GM21576 (cell line): ENCODE data around the gene LYRM9.
"Not testable (repeated sequence)": the region's sequence is repeated elsewhere in the genome, so short reads cannot be mapped to it uniquely, and the experiment has no call there.

ENCODE experiments used
- ATAC-seq: cut with Tn5 transposase; IDR thresholded peaks from one replicate; pipeline ENCODE4 v1.9.1; 2021; ENCODE audit warnings: mild to moderate bottlenecking, moderate library complexity; ENCODE audit not compliant: unreplicated experiment

The LYRM9 gene

DNA sequence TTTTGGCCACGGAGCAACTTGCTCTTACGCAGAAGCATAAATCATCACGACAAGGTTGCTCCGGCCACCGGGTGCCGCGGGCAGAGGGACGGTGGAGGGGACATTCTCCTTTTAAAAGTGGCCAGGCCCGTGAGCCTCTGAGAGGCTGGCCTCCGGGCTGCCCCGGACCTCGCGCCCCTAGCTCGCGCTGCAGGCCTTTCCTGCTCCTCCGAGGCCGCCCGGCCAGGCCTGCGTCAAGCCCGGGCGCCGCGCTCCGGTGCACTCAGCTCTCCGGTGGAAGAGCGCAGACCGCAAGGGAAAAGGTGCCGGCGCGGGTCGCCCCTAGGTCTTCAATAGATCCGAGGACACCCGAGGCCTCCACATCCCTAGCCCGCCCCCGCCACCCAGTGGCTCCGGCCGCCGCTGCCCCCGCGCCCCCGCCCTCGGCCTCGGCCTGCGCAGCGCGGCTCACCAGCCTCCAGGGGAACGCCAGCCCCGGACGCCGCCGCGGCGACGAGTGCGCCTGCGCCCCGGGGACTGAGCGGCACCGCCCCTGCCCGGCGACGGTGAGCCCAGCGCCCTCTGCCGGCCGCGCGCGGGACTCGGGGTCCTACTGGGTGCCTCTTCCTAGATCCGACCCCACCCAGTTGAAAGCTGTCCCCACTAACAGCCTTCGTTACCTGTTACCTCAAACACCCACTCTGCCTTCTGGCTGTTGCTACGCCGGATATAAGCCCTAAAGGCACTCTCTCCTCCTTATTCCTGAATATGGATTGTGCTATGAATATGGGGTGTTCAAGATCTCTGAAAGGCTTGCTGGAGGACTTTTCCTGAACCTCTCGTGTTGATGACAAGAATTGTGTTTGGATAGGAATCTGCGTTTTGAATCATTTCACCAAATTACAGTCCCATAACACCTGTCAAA lies at the start of gene LYRM9:
TSS of gene LYRM9 (minus strand) at position 500 of the 904 bp plus-strand sequence. CDS start 10,671 bp downstream, outside the sequence.
- ATAC-seq = peak; percentile 87

DNA sequence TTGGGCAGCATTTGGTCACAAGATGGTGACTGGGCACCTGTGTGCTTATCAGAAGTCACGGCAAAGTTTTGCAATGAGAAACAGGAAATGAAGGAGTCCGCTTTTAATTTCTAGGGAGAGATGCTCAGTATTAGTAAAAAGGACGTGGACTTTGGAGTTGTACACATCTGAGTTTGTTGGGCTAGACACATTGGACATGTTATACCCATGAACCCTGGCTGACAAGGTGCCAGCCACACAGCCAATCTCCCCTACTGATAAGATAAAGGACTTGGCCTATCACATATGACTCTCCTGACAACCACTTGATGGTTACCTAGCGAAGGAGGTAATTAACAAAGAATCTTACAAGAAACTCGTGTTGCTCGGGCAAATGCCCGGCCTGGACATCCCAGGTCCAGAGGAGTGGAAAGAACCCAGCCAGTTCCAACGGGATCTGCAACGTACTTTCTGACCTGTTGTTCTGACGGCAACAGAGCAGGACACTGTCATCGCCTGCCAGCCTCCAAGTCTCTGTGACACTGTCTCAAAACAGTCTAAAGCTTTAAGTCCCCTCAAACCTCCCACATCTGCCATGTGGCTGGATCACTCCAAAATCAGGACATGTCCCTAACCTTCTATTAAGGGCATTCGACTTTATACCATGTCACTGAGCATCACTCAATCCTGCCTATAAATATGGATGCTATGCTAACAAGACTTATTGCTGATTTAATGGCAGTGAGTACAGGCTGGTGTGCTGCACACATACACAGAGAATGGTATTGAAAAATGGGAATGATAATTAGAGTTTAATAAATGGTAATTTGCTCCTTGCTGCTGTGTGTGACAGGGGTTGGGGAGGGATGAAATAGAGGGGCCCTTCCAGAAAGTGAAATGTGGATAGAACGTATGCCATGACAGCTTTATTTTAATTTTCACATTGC lies 47.6 kb upstream of the LYRM9 start:
- no peak for ATAC-seq

DNA sequence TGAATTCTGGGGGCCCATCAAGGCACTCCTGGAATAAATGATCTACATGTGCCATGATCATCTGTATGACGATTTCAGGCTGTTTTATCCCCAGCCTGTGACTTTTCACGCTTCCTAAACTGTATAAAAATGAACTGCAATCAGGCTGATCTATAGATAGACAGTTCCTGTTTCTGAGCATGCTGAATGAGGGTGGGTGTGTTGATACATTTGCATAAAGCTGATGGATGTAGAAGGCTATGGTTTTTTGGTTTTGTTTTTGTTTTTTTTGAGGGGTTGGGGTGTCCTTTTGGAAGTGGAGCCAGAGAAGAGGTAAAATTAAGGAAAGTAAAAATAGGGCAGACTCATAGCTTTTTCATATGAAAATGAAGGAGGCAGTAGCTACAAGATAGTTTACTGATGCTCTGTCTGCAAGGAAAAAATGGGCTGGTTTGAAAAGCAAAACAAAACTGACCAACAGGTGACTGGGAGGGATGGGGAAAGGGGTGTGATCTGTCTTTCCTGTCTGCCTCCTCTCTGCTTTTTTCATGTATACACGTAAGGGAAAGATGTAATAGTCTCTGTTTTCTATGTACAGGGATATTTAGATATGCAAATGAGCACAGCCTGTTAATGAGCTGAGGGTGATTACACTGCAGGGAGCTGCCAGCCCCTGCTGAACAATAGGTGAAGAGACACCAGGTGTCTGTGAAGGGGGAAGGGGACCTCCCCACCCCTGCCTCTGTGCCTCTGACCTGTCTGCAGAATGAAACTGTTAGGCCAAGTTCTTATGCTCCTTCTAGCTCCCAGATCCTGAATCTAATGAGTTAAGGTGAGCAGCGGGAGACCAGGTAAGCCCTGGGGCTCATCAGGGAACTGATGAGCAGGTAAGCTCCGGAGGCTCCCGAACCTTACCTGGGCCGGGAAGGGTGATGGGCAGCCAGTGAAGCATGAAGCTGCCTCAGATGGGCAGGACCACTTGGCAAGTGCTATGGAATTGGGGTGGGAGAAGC lies 46.6 kb upstream of the LYRM9 start:
- peak; percentile 50 for ATAC-seq

DNA sequence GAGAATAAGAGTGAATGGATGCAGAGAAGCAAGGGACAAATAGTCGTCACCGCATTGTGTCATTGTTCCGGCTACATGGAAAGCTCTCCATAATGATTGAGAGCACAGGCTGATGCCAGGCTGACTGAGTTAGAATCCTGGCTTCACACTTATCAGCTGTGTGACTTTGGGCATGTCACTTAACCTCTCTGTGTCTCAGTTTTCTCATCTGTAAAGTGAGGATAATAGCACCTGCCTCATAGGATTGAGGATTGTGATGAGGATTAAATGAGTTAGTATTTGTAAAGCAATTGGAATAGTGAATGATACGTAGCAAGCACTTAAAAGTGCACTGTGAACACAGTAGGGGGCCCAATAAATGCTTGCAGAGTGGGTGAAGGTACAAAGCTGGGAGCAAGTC lies 45.7 kb upstream of the LYRM9 start:
- ATAC-seq = no peak

DNA sequence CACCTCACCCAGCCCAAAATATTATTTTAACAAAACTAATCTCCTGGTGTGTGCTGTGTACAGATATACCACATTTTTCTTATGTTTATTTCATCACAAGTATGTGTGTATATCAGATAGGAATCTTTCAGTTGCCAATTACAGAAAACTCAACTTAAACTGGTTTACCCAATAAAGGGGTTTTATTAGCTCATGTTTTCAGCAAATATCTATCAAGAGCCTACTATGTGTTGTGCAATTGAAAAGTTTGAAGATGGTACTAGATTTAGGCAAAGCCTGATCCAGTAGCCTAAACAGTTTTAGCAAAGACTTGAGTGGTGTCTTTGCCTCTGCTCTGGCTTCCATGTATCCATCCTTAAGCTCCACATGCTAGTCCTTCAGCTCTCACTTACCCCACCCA lies 45.1 kb upstream of the LYRM9 start:
- ATAC-seq = no peak

DNA sequence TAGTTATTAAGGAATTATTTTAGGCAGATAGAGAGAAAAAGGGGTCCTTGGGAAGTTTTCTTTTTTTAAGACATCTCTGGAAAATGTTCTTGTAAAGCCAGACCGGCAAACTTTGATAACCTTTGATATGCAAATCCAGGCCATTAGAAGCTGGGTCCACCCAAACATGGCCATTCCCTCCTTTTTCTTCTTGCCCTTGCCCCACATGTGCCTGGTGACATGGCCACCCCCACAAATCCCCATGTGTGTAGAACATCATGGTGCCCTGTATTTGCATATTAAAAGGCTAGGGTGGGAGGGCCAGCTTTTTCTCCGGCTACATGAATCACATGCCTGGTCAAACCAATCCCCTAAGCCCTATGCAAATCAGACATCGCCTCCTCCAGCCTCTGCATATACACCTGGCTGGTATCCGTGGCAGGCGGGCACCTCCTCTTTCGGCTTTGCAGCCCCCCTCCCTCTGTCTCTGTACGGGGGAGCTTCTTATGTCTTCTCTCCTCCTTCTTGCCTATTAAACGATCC lies 43.9 kb upstream of the LYRM9 start:
- no peak for ATAC-seq

DNA sequence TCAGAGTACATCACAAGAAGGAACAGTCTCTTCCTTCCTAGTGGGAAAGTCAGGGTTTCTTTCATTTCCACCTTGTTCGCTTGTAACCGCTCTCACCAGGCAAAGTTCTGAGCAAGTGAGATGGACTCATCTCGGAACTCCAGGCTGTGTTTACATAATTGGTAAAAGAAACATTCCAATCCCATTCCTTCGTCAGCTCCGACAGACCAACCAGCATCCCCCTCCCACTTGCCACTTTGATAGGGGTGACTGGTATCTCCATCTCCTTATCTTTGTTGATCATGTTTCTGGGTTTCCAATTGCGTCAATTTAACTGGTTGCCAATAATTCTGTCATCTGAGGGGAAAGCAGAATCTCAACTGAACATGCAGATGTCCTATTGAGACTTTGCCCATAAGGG lies 36.8 kb upstream of the LYRM9 start:
- no peak for ATAC-seq

DNA sequence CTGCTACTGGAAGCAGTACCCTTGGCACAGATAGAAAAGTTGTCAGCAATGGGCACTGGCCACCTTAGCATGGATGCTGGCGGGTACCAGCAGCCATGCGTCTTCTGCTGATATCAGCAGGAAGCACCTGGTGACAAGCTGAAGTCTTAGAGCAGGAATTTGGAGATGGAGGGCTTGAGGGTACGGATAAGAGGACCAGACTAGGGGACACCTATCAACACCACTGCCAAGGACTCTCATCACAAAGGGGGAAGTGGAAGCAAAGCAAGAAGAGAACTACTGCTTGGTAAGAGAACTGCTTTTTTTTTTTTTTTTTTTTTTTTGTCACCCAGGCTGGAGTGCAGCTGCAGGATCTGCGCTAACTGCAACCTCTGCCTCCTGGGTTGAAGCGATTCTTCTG lies 35.4 kb upstream of the LYRM9 start:
- no peak for ATAC-seq

DNA sequence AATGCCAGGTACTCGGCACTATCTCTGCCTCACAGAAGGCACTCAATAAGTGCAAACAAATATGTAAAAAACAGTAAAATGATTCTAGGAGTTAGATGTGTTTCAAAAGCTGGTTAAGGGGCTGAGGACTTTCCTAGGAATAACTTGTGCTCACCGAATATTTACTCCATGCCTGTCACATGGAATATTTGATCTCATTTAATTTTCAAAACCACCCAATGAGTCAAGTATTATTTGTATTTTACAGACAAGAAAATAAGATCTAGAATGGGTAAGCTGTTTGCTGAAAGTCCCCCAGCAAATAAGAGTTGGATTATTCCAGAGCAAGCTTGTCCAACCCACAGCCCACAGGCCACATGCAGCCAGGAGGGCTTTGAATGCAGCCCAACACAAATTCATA lies 34.6 kb upstream of the LYRM9 start:
- no peak for ATAC-seq

DNA sequence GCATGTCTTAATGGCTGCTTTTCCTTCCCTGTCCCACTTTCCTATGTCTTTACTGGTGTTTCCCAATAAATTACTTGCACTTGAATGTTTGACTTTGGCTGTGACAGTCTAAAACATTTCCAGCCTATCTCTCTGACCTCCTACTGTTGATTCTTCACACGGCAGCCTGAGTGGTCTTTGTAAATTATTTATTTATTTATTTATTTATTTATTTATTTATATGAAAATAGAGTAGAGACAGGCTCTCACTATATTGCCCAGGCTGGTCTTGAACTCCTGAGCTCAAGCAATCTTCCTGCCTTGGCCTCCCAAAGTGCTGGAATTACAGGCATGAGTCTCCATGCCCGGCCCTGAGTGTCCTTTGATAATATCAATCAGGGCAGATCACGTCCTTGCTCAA lies 28.4 kb upstream of the LYRM9 start:
- no peak for ATAC-seq

DNA sequence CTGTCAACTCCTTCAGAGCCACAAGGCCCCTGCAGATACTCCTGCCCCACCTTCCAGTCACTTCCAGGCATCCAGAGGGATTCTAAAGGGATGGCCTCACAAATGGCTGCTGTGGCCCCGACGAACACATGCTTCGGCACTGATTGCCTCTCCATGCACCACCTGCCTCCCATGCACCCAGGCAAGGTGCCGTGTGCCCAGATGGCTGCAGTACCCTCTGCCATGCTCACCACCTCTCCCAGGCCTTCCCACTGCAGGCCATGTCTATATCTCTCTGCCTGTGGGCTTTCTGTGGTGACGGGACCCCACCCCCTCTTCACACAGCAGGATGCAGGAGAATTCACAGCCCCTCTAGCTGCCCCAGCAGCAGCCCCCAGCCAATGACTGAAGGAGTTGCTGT lies 27.9 kb upstream of the LYRM9 start:
- no peak for ATAC-seq

DNA sequence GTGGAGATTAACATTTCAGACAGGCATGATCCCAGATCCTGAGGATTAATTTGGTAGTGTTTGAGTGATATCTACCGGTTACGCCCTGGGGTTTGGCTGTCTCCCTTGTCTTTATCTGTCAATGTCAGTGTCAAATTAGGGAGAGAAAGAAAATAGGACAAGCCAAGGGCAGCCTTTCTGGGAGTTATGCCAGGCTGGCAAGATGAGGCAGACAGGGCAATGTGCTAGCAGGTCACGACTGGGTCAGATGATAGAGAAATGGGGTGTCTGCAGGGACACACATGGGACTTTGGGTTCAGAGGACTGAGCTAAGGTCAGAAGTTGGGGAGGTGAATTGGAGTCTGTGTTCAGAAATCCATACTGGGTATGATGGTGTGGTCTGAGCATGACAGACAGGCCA lies 27.4 kb upstream of the LYRM9 start:
- ATAC-seq = no peak

DNA sequence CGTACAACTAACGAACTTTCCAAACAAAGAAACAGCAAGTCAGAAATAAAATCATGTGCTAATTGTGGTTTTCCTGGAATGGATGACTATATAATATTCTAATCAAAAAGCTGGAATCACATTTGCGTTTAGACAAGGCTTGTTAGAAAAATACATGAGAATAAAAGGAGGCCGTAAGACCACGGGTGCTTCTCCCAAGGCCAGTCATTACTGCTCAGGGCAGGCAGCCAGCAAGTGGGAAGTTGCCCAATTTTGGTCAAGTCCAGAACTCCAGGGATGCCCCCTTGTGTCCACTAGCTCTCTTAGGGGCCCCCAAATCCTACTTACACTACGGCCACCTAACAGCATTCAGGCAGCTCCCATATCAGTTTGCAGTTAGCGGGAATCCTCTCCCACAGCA lies 25.9 kb upstream of the LYRM9 start:
- no peak for ATAC-seq

DNA sequence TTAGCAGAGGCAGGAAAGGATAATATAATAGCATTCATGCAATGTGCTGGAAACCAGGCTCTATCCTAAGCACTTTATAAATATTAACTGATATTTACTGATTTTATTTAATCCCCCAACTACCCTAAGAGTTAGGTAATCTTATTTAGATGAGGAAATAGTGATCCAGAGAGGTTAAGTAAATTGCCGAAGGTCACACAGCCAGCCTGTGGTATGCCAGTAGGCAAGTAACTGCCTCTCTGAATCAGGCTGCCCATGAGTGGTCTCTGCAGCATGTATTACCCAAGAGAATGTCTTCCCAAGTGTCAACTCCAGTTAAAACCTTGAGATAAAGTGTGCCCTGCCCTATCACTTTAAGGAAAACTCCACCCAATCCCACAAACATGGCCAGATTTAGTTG lies 25.3 kb upstream of the LYRM9 start:
- no peak for ATAC-seq

DNA sequence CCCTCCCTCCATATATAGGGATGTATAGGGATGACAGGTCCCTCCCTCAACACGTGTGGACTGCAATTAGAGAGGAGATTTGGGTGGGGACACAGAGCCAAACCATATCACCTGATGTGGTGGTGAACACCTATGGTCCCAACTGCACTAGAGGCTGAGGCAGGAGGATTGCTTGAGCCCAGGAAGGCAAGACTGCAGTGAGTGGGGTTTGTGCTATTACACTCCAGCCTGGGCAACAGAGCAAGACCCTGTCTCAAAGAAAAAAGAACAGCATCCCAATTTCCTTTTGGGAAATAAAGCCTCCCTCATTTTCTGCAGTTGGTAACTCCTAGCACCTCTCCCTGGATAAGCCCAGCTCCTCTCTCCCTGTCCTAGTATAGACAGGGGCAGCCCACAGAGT lies 23.8 kb upstream of the LYRM9 start:
- no peak for ATAC-seq

DNA sequence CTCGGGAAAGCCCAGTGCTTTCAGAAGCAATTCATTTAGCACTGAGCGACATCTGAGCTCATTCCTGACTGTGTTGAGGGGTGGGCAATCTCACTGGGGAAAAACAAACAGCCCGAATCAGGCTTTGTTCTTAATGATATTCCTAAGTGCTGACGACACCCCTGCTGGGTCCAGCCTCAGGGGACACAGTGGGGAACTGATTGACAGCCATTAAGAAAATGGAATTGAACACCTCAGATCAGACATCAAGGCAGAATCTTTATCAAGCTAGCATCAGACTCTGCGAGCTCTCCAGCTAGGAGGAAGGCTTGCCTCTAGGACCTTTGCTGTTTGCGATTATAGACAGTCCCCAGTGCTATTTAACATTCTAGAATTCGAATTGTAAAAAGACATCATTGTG lies 22.5 kb upstream of the LYRM9 start:
- ATAC-seq = no peak

DNA sequence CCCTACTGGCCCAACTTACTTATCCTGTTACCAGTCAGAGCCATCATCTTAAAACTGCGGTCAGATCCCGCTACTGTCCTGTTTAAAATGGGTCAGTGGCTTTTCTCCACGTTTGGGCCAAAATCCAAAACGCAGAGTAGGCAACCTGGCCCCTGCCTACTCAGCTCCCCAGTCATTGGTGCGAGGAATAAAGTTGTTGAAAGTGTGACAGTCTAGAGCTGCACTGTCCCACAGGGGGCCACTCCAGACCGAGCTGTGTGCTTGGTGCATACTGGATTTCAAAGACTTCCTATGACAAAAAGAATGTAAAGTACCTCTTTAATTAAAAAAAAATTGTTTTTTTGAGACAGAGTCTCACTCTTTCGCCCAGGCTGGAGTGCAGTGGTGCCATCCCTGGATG lies 21.2 kb upstream of the LYRM9 start:
- no peak for ATAC-seq

DNA sequence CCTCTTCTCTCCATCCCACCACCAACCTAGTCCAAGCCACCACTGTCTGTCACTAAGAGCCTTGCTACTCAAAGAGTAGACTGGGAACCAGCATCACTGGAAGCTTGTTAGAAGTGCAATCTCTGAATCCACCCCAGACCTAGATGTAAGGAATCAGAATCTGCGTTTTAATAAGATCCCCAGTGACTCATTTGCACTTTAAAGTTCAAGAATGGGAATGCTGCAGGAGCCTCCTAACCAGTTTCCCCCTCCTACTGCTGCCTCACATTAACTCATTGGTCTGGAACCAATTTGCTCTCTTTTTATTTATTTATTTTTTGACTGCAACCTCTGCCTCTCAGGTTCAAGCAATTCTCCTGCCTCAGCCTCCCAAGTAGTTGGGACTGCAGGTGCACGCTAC lies 19.8 kb upstream of the LYRM9 start:
- ATAC-seq = no peak

DNA sequence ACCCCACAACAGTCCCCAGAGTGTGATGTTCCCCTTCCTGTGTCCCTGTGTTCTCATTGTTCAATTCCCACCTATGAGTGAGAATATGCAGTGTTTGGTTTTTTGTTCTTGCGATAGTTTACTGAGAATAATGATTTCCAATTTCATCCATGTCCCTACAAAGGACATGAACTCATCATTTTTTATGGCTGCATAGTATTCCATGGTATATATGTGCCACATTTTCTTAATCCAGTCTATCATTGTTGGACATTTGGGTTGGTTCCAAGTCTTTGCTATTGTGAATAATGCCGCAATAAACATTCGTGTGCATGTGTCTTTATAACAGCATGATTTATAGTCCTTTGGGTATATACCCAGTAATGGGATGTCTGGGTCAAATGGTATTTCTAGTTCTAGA lies 19.1 kb upstream of the LYRM9 start:
- not testable (repeated sequence) for ATAC-seq

DNA sequence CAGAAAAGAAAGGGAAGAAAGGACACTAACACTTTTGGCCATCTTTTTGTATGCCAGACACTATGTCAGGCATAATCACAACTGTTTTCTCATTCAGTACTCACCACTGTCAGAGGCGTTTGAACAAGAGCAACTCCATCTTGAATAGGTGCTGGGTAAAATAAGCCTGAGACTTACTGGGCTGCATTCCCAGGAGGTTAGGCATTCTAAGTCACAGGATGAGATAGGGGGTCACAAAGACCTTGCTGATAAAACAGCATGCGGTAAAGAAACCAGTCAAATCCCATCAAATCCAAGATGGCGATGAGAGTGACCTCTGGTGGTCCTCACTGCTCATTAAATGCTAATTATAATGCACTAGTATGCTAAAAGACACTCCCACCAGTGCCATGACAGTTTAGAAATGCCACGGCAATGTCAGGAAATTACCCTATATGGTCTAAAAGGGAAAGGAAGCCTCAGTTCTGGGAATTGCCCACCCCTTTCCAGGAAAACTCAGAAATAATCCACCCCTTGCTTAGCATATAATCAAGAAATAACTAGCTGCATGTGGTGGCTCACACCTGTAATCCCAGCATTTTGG lies 14.9 kb upstream of the LYRM9 start:
- no peak for ATAC-seq
